GM18502 (cell line): ENCODE measurements around the gene ZNF75A.
"Not testable (repeated sequence)": the region's sequence is repeated elsewhere in the genome, so short reads cannot be mapped to it uniquely, and the experiment has no call there.

Source experiments
- ATAC-seq: cut with Tn5 transposase; IDR thresholded peaks from one replicate; pipeline ENCODE4 v1.9.1; 2021; ENCODE audit warnings: mild to moderate bottlenecking; ENCODE audit not compliant: unreplicated experiment, poor library complexity

Gene ZNF75A

GRCh38 chr16:3305109-3306068 is at the start of gene ZNF75A, which contains the start of gene TIGD7:
TSS of gene ZNF75A (plus strand) at chr16:3305497. CDS start at chr16:3308429, 2,932 bp downstream.
TSS of gene TIGD7 (minus strand) at chr16:3305430. CDS start at chr16:3300614, 4,816 bp downstream.
- ATAC-seq = peak; percentile 94

GRCh38 chr16:3256146-3256865 is 49.0 kb upstream of the ZNF75A start, which contains the start of gene MEFV:
TSS of gene MEFV (minus strand) at chr16:3256633. CDS start at chr16:3256587, 46 bp downstream.
- no peak for ATAC-seq

GRCh38 chr16:3256866-3257465 is 48.3 kb upstream of the ZNF75A start:
- ATAC-seq = no peak

DNA sequence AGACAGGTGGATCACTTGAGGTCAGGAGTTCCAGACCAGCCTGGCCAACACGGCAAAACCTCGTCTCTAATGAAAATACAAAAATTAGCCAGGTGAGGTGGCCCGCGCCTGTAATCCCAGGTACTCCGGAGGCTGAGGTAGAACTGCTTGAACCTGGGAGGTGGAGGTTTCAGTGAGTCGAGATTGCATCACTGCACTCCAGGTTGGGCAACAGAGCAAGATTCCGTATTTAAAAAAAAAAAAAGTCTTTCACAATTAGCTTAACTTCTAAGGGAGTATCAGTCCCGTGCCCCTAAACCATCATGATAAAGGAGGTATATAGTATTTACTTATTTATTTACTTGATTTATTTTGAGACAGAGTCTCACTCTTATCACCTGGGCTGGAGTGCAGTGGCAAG is 45.5 kb upstream of the ZNF75A start:
- no peak for ATAC-seq

- ATAC-seq = no peak
Observed at GRCh38 chr16:3262517-3262916, 42.8 kb upstream of the ZNF75A start.

GRCh38 chr16:3264137-3265036 is 40.9 kb upstream of the ZNF75A start:
- peak; percentile 82 for ATAC-seq

DNA sequence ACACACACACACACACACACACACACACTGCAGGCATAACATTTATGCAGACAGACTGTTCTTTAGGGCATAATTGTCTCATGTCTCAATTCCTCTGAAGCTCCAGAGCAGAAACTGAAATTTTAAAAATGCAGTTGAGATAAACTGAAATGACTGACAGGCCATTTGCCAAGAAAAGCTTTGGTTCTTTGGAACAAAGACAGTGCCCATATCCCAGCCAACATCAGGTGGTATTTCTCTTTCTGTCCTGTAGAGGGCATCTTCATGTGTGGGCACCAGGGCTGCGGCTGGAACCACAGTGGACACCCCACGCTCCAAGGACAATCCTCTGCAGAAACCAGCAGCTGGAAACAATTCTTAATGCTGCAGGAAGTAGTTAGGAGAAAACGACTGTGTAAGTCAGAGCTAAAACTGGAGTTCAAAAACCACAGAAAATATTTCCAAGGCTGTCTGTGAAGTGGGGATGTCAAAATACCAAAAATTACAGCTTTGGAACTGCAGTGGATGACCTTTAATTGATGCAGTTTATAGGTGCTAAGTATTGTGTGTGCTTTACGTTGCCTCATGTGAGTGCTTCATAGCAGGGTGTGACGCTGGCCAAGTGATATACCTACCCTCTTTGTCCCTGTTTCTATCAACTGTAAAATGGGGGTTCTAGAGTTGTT is 38.3 kb upstream of the ZNF75A start:
- ATAC-seq = no peak

GRCh38 chr16:3268294-3268693 is 37.0 kb upstream of the ZNF75A start:
- ATAC-seq = no peak

GRCh38 chr16:3270718-3271117 is 34.6 kb upstream of the ZNF75A start:
- ATAC-seq = not testable (repeated sequence)

- ATAC-seq = not testable (repeated sequence)
Observed at GRCh38 chr16:3271281-3271680, 34.0 kb upstream of the ZNF75A start.

DNA sequence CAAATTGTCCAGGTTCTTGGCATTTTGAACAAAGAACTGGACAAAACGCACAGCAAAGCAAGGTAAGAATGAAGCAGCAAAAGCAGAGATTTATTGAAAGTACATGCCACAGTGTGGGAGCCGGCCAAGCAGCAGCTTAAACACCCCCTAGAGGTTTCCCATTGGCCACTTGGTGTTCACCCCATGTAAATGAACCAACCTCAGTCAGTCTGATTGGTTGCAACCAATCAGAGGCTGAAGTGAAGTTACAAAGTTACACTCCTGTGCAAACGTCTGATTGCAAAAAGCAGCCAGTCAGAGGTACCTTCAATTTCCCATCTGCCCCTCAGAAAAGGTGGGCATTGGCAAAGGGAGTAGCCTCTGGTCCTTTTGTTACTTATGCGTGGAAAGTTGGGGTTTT is 30.8 kb upstream of the ZNF75A start:
- no peak for ATAC-seq

- no peak for ATAC-seq
Observed at GRCh38 chr16:3274947-3275346, 30.4 kb upstream of the ZNF75A start.

DNA sequence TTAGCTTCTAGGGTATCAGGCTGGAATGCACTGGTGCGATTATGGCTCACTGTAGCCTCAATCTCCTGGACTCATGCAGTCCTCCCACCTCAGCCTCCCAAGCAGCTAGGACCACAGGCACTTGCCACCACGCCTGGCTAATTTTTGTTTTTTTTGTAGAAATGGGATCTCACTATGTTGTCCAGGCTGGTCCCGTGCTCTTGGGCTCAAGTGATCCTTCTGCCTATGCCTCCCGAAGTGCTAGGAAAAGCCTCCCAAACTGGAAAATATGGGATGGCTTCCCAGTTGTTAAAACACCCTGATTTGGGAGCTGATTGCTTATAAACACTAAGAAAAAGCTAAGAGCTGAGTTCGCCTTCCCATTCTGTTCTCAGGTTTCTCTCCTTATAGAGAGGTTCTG is 28.6 kb upstream of the ZNF75A start:
- no peak for ATAC-seq

GRCh38 chr16:3281222-3281820 is 24.0 kb upstream of the ZNF75A start:
- ATAC-seq = no peak

DNA sequence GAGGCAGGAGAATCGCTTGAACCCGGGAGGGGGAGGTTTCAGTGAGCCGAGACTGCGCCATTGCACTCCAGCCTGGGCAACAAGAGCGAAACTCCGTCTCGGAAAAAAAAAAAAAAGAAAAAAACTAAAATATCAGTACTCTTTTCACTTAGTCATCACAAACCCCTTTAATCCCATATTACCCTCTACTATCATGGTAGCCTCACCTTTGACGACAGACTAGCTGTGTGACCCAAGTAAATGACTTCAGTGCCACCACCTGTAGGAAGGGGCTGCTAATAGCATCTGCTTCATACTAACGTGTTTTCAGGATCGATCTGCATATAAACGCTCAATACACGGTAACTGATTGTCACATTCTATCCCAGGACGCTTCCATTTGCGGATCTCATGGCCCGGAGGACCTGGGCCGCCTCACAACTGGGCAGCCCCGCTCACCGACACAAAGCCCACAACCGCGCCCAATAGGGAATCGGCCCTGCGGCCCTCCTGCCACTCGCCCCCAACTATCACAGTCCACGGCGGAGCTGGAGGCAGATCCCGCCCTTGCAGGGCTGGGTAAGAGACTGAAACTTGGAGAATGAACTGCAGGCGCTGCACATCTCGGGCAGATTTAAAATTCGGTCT is 23.1 kb upstream of the ZNF75A start:
- ATAC-seq = peak; percentile 36

DNA sequence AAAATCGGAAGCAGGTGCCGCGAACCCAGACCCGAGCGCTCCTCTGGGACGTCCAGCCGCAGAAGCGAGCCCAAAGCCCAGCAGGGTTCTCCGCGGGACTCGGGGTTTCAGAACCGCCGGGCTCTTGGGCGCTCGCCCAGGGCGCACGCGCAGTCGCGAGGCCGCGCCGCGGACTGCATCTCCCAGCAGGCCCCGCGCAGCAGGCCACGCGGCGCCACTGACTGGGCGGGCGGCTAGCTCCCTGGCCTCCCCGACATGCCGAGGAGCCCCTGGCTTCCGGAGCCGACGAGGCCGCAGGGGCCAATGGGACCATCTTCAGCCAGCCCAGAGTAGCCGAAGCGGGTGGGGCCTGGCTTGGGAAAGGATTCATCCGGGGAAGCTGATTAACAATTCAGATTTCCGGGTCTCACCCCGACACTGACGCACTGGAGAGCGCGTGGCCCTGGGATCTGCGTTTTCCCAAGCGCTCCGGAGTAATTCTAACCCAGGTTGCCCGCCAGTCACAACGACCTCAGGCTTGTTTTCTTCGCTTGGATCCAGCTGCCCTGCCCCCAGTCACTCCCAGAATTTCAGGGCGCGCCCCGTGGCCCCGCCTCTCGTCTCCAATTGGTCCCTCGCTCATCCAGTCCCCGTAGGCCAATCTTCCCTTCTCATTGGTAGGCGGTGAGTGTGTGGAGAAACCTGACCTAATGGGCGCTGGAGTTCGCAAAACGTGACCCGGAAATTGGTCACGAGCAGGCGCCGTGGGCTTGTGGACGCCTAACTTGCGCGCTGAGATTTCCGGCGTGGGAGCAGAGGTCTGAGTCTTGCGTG is 22.4 kb upstream of the ZNF75A start, which contains the start of gene ZNF263:
ZNF263 (plus strand) TSS at position 762 of the 813 bp plus-strand sequence. CDS start 328 bp downstream, outside the sequence.
- peak; percentile 83 for ATAC-seq
